Mesendoderm (in vitro differentiated cells): ENCODE measurements around the gene TBCD.

Experiments
- DNase-seq: peaks from one replicate; pipeline ENCODE4 v3.0.0; 2013
- H2AK5ac ChIP-seq: 2 replicates; pipeline ENCODE4 v1.6.1; 2013; ENCODE audit warnings: low read length, inconsistent platforms
- H2BK120ac ChIP-seq: 2 replicates; pipeline ENCODE4 v1.6.1; 2013; ENCODE audit warnings: low read depth, mild to moderate bottlenecking, low read length, moderate library complexity, mixed read lengths
- H2BK15ac ChIP-seq: replicated peaks from 2 replicates; pipeline ENCODE4 v1.6.1; 2013; ENCODE audit warnings: low read depth, mild to moderate bottlenecking, moderate library complexity
- H2BK5ac ChIP-seq: 2 replicates; pipeline ENCODE4 v1.6.1; 2013; ENCODE audit warnings: low read length, inconsistent platforms
- H3K18ac ChIP-seq: 2 replicates; pipeline ENCODE4 v1.6.1; 2013; ENCODE audit warnings: mild to moderate bottlenecking, low read length, mixed read lengths
- H3K23ac ChIP-seq: one replicate; pipeline ENCODE4 v1.6.1; 2013; ENCODE audit warnings: low read length
- H3K27ac ChIP-seq: 2 replicates; pipeline ENCODE4 v1.5.1; 2013; ENCODE audit warnings: low read depth, mild to moderate bottlenecking, inconsistent platforms, low read length, moderate library complexity
- H3K27me3 ChIP-seq: 2 replicates; pipeline ENCODE4 v1.6.1; 2013; ENCODE audit warnings: low read length, control low read depth, mild to moderate bottlenecking, inconsistent platforms; ENCODE audit not compliant: insufficient read depth, poor library complexity
- H3K36me3 ChIP-seq: 2 replicates; pipeline ENCODE4 v1.6.1; 2013; ENCODE audit warnings: low read length, inconsistent platforms; ENCODE audit not compliant: control insufficient read depth, insufficient read depth
- H3K4ac ChIP-seq: one replicate; pipeline ENCODE4 v1.6.1; 2013; ENCODE audit warnings: low read depth, mild to moderate bottlenecking, low read length, moderate library complexity
- H3K4me1 ChIP-seq: 2 replicates; pipeline ENCODE4 v1.6.1; 2013; ENCODE audit warnings: low read depth, low read length, inconsistent platforms; ENCODE audit not compliant: control insufficient read depth
- H3K4me2 ChIP-seq: 2 replicates; pipeline ENCODE4 v1.6.1; 2013; ENCODE audit warnings: low read length
- H3K4me3 ChIP-seq: 2 replicates; pipeline ENCODE4 v1.5.1; 2013; ENCODE audit warnings: mild to moderate bottlenecking, low read length
- H3K56ac ChIP-seq: one replicate; pipeline ENCODE4 v1.6.1; 2013; ENCODE audit warnings: low read length
- H3K79me1 ChIP-seq: 2 replicates; pipeline ENCODE4 v1.6.1; 2013; ENCODE audit warnings: low read length, inconsistent platforms
- H3K79me2 ChIP-seq: 2 replicates; pipeline ENCODE4 v1.6.1; 2013; ENCODE audit warnings: mild to moderate bottlenecking, low read length; ENCODE audit not compliant: control insufficient read depth, insufficient read depth
- H3K9ac ChIP-seq: 2 replicates; pipeline ENCODE4 v1.6.1; 2013; ENCODE audit warnings: low read length, inconsistent platforms
- H4K5ac ChIP-seq: one replicate; pipeline ENCODE4 v1.6.1; 2013; ENCODE audit warnings: low read length
- H4K8ac ChIP-seq: one replicate; pipeline ENCODE4 v1.6.1; 2013; ENCODE audit warnings: low read depth, mild to moderate bottlenecking, control low read depth, low read length, moderate library complexity
- WGBS: extraction: QIAGEN DNeasy Blood & Tissue Kit; methylation state at CpG from one replicate; pipeline ENCODE4 v1.1.7; 2013; ENCODE audit warnings: low lambda C conversion rate, missing lambda C conversion rate; ENCODE audit not compliant: insufficient coverage; ENCODE audit errors: extremely low coverage; 5-methylcytosine and 5-hydroxymethylcytosine counted together

The TBCD gene

DNA sequence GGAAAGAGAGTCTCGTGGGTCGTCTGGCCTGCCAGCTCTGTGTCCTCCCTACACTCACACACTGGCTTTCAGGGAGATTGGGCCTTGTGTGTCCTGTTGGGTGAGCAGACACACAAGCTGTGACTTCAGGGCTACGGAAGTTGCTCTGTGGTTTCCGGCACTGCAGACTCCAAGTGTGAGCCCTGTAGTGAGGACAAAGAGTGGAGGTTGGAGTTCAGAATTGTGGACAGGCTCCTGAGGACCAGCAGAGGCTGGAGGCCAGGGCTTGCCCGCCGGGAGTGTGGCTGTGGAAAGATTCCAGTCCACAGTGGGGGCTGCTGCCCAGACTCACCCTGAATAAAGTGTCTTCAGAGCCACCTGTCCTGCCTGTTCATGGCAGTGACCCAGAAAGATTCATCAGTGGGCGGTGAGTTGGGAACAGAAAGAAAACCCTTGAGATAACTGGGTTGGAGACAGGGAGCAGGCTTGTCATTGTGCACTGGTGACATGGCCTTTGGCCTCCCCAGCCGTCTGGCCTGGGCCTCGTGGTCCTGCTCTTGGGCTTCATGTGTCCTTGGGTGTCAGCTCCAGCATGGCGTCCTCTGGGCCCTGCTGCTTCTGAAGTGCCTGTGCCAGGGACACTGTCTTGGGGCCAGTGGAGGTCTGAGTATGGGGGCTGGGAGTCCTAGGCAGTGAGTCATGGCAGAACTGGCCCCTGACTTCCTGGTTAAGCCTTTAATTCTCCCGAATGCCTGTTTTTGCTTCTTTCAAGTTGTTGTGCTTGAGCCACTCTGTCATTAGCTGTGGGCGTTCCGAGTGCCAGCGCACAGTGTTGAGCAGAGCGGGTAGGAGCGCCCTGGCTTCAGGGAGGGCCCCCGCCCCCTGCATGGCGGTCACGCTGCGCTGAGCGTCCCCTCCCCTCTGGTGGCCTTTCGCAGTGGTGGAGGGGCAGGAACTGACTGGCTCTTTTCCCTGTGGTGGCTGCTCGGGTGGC is 107.9 kb downstream of the TBCD start:
- H3K27ac ChIP-seq = no peak overlapping the region
- H4K8ac ChIP-seq = no peak overlapping the region
- DNase-seq = peak; percentile 73
- no peak overlapping the region for H3K9ac ChIP-seq
- no peak overlapping the region for H3K4ac ChIP-seq
- H3K79me2 ChIP-seq = no peaks in the 10 kb centered on the region
- no peaks in the 10 kb centered on the region for H3K4me1 ChIP-seq
- H3K36me3 ChIP-seq = no peaks in the 10 kb centered on the region
- no peak overlapping the region for H2AK5ac ChIP-seq
- H3K56ac ChIP-seq = peak overlapping the region; percentile 25
- WGBS = no CpG with 5 or more reads among the region's 23 CpGs
- H4K5ac ChIP-seq = no peak overlapping the region
- H3K18ac ChIP-seq = no peak overlapping the region
- no peak overlapping the region for H3K4me2 ChIP-seq
- no peak overlapping the region for H3K23ac ChIP-seq
- H2BK15ac ChIP-seq = no peak overlapping the region
- H2BK120ac ChIP-seq = no peak overlapping the region
- H2BK5ac ChIP-seq = no peak overlapping the region
- H3K4me3 ChIP-seq = no peak overlapping the region
- H3K79me1 ChIP-seq = peaks cover 1% of the 10 kb centered on the region
- no peaks in the 10 kb centered on the region for H3K27me3 ChIP-seq

- Histone ChIP-seq H3K36me3 (no peaks in the 10 kb centered on the region), H3K79me1 (peaks cover 1% of the 10 kb centered on the region), H3K4me1 (no peaks in the 10 kb centered on the region), H3K23ac (no peak overlapping the region), H3K79me2 (no peaks in the 10 kb centered on the region), H2AK5ac (no peak overlapping the region), H2BK5ac (no peak overlapping the region), H3K56ac (no peak overlapping the region), H4K5ac (no peak overlapping the region), H3K9ac (no peak overlapping the region), H3K18ac (no peak overlapping the region), H3K27me3 (no peaks in the 10 kb centered on the region), H3K4ac (no peak overlapping the region), H3K4me2 (no peak overlapping the region), H3K27ac (no peak overlapping the region), H2BK120ac (no peak overlapping the region), H4K8ac (no peak overlapping the region), H3K4me3 (no peak overlapping the region), H2BK15ac (no peak overlapping the region)
- DNase-seq = no peak
- WGBS = no CpG with 5 or more reads among the region's 42 CpGs
Observed at GRCh38 chr17:82860606-82861392, 108.9 kb downstream of the TBCD start.

DNA sequence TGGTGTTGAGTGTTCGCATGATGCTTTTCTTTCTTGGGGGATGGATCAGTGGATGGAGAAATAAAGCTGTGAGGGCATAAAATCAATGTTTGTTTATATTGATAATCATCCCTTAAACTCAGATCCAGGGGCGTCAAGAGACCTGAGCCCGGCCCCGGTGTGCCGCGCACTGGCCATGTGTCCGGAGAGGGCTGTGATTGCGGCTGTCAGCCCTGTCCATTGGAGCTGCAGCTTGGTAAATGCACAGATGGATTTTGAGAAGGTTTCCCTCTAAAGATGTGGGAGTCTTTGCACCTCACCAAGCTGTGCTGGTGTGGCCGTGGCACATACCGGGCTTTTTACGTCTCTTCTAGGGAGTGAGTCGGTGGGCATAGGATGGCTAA is 109.5 kb downstream of the TBCD start:
- Histone ChIP-seq H3K79me2 (no peaks in the 10 kb centered on the region), H3K27ac (no peak overlapping the region), H3K4me3 (no peak overlapping the region), H2BK120ac (no peak overlapping the region), H3K4ac (no peak overlapping the region), H3K56ac (no peak overlapping the region), H3K9ac (no peak overlapping the region), H2BK15ac (no peak overlapping the region), H2AK5ac (no peak overlapping the region), H3K18ac (no peak overlapping the region), H3K79me1 (peaks cover 1% of the 10 kb centered on the region), H4K5ac (no peak overlapping the region), H4K8ac (no peak overlapping the region), H3K27me3 (no peaks in the 10 kb centered on the region), H3K36me3 (no peaks in the 10 kb centered on the region), H2BK5ac (no peak overlapping the region), H3K23ac (no peak overlapping the region), H3K4me2 (no peak overlapping the region), H3K4me1 (no peaks in the 10 kb centered on the region)
- no CpG with 5 or more reads among the region's 12 CpGs for WGBS
- DNase-seq = no peak

GRCh38 chr17:82862191-82862590 is 110.3 kb downstream of the TBCD start:
- no peak overlapping the region for H2BK5ac ChIP-seq
- H3K27me3 ChIP-seq = no peaks in the 10 kb centered on the region
- DNase-seq = no peak
- no peak overlapping the region for H3K4me2 ChIP-seq
- H2BK120ac ChIP-seq = no peak overlapping the region
- H3K79me1 ChIP-seq = peaks cover 1% of the 10 kb centered on the region
- no peaks in the 10 kb centered on the region for H3K36me3 ChIP-seq
- H3K18ac ChIP-seq = no peak overlapping the region
- no peaks in the 10 kb centered on the region for H3K4me1 ChIP-seq
- WGBS = no CpG with 5 or more reads among the region's 8 CpGs
- H3K27ac ChIP-seq = no peak overlapping the region
- no peak overlapping the region for H4K8ac ChIP-seq
- no peak overlapping the region for H3K9ac ChIP-seq
- no peaks in the 10 kb centered on the region for H3K79me2 ChIP-seq
- no peak overlapping the region for H3K56ac ChIP-seq
- H4K5ac ChIP-seq = no peak overlapping the region
- no peak overlapping the region for H3K23ac ChIP-seq
- H2BK15ac ChIP-seq = no peak overlapping the region
- no peak overlapping the region for H3K4ac ChIP-seq
- no peak overlapping the region for H2AK5ac ChIP-seq
- no peak overlapping the region for H3K4me3 ChIP-seq

GRCh38 chr17:82862737-82863382 is 111.0 kb downstream of the TBCD start:
- H2BK120ac ChIP-seq = no peak overlapping the region
- H3K9ac ChIP-seq = no peak overlapping the region
- H4K5ac ChIP-seq = no peak overlapping the region
- no peaks in the 10 kb centered on the region for H3K27me3 ChIP-seq
- H3K18ac ChIP-seq = no peak overlapping the region
- H2BK15ac ChIP-seq = no peak overlapping the region
- no peak for DNase-seq
- no peak overlapping the region for H4K8ac ChIP-seq
- H3K23ac ChIP-seq = no peak overlapping the region
- H3K36me3 ChIP-seq = no peaks in the 10 kb centered on the region
- no peak overlapping the region for H3K4me2 ChIP-seq
- H3K27ac ChIP-seq = no peak overlapping the region
- no peak overlapping the region for H3K4ac ChIP-seq
- H3K56ac ChIP-seq = no peak overlapping the region
- H2BK5ac ChIP-seq = no peak overlapping the region
- no CpG with 5 or more reads among the region's 25 CpGs for WGBS
- no peaks in the 10 kb centered on the region for H3K4me1 ChIP-seq
- peaks cover 4% of the 10 kb centered on the region for H3K79me1 ChIP-seq
- H2AK5ac ChIP-seq = no peak overlapping the region
- no peak overlapping the region for H3K4me3 ChIP-seq
- no peaks in the 10 kb centered on the region for H3K79me2 ChIP-seq
